CD4-positive, alpha-beta T cell (primary cell): ENCODE measurements around the gene BOLL. TPM values are rescaled to one million over a fixed set of nuclear protein-coding genes. Genes with fewer than 3 reads are reported as not detected.

ENCODE experiments used
- ATAC-seq: fragments of 200-7000 bp; cut with Tn5 transposase; one replicate; pipeline ENCODE4 v1.10.0; 2022; ENCODE audit warnings: mild to moderate bottlenecking; ENCODE audit not compliant: poor library complexity
- CTCF ChIA-PET: fragments of 350-600 bp; sonication (Branson Sonifier 250); formaldehyde crosslinking; loops from one replicate; lab custom pipeline; 2021; ENCODE audit warnings: antibody characterized with exemption, inconsistent platforms; lab: Charles Lee
- POLR2A ChIA-PET: fragments of 350-600 bp; sonication (Branson Sonifier 250); formaldehyde crosslinking; loops from one replicate; lab custom pipeline; 2021; ENCODE audit warnings: antibody characterized with exemption, inconsistent platforms; lab: Charles Lee
- DNase-seq, 14 experiments: peaks; one replicate each; pipeline ENCODE4 v3.0.0-alpha.2; 2013 to 2020; ENCODE audit warnings: mixed read lengths in 2 of 14
- H3K27ac ChIP-seq, 2 donors: one replicate each; pipeline versions ENCODE4 v1.5.1 to v1.7.0; 2013; ENCODE audit warnings: low read length in 2 of 2, low read depth in 1 of 2, mild to moderate bottlenecking in 1 of 2
- H3K27me3 ChIP-seq, 2 experiments: 1 replicate in 1 of 2; 2 replicates in 1 of 2; pipeline versions ENCODE4 v1.6.1 to v1.7.0; 2013; ENCODE audit warnings: low read length in 2 of 2, control low read depth in 1 of 2, mild to moderate bottlenecking in 1 of 2, moderate library complexity in 1 of 2; ENCODE audit not compliant: insufficient read depth in 2 of 2, control insufficient read depth in 1 of 2
- H3K36me3 ChIP-seq: one replicate; pipeline ENCODE4 v1.6.1; 2013; ENCODE audit warnings: low read length, control low read depth; ENCODE audit not compliant: insufficient read depth
- H3K4me1 ChIP-seq: one replicate; pipeline ENCODE4 v1.6.1; 2013; ENCODE audit warnings: low read length, control low read depth; ENCODE audit not compliant: insufficient read depth
- H3K4me3 ChIP-seq: one replicate; pipeline ENCODE4 v1.5.1; 2013; ENCODE audit warnings: mild to moderate bottlenecking, low read length, moderate library complexity
- H3K9me3 ChIP-seq, 2 experiments: 1 replicate in 1 of 2; 2 replicates in 1 of 2; pipeline versions ENCODE4 v1.6.1 to v1.7.0; 2013; ENCODE audit warnings: low read length in 2 of 2, mild to moderate bottlenecking in 2 of 2, control low read depth in 1 of 2, moderate library complexity in 1 of 2; ENCODE audit not compliant: control insufficient read depth in 1 of 2, insufficient read depth in 1 of 2
- H3K27ac Mint-ChIP-seq: one replicate; pipeline ENCODE4 v1.8.0; 2020; ENCODE audit warnings: mixed read lengths
- H3K27me3 Mint-ChIP-seq: one replicate; pipeline ENCODE4 v1.8.0; 2021; ENCODE audit warnings: mixed read lengths
- H3K36me3 Mint-ChIP-seq: one replicate; pipeline ENCODE4 v1.8.0; 2021; ENCODE audit warnings: low read depth, mixed read lengths
- H3K4me1 Mint-ChIP-seq: one replicate; pipeline ENCODE4 v1.8.0; 2021; ENCODE audit warnings: low read depth, mixed read lengths
- H3K4me3 Mint-ChIP-seq: one replicate; pipeline ENCODE4 v1.8.0; 2020; ENCODE audit warnings: mild to moderate bottlenecking, mixed read lengths
- H3K9me3 Mint-ChIP-seq: one replicate; pipeline ENCODE4 v1.8.0; 2020; ENCODE audit warnings: mixed read lengths
- CTCF ChIP-seq: fragments of 200-600 bp; IDR thresholded peaks from one replicate; pipeline ENCODE4 v1.8.0; 2022; ENCODE audit warnings: antibody characterized with exemption, mild to moderate bottlenecking
- intact Hi-C, 2 experiments: fragments of 100-400 bp; cut with DNase I in 1 of 2; cut with micrococcal nuclease in 1 of 2; formaldehyde crosslinking; loops; one replicate each; pipeline versions ENCODE4 v1.15.1 to v1.9.0; 2023 to 2025; cut with DNase I, micrococcal nuclease
- total RNA-seq, 174 experiments: library from RNA in 2 of 174; stranded (reverse) in 2 of 174; gene quantifications; one replicate each; pipeline ENCODE4 v1.2.3 and lab custom pipeline; 2021 to 2026

Gene BOLL
- total RNA-seq, 2 experiments from 2014 or later: not detected

GRCh38 chr2:197827618-197828017 is 42.5 kb upstream of the BOLL start:
- Histone ChIP-seq H3K27me3 (no peaks in the 10 kb centered on the region), H3K36me3 (no peaks in the 10 kb centered on the region), H3K4me1 (no peaks in the 10 kb centered on the region), H3K27ac (no peak overlapping the region), H3K9me3 (no peaks in the 10 kb centered on the region), H3K4me3 (no peak overlapping the region)
- peaks cover 43% of the 10 kb centered on the region for H3K4me1 Mint-ChIP-seq
- ChIA-PET POLR2A (no interaction called here), CTCF (interaction anchor here (1.0 kb wide), 1 partner anchor 22 kb away, joined by 3 read pairs; no protein-coding TSS in a partner anchor)
- intact Hi-C loops: no loop called here
- DNase-seq: no peak
- no peak overlapping the region for H3K4me3 Mint-ChIP-seq
- peaks cover 35% of the 10 kb centered on the region for H3K36me3 Mint-ChIP-seq
- TF ChIP-seq CTCF: no peak
- H3K9me3 Mint-ChIP-seq: peaks cover 11% of the 10 kb centered on the region
- H3K27me3 Mint-ChIP-seq: no peaks in the 10 kb centered on the region
- no peak for ATAC-seq
- H3K27ac Mint-ChIP-seq: no peak overlapping the region

- CTCF ChIA-PET: no interaction called here
- Histone ChIP-seq H3K4me1 (no peaks in the 10 kb centered on the region), H3K4me3 (no peak overlapping the region), H3K27ac (no peak overlapping the region), H3K9me3 (no peaks in the 10 kb centered on the region), H3K27me3 (no peaks in the 10 kb centered on the region), H3K36me3 (peaks cover 5% of the 10 kb centered on the region)
- intact Hi-C loops: no loop called here
- peaks cover 79% of the 10 kb centered on the region for H3K4me1 Mint-ChIP-seq
- DNase-seq (no peak), ATAC-seq (no peak)
- POLR2A ChIA-PET: no interaction called here
- H3K36me3 Mint-ChIP-seq: peaks cover 43% of the 10 kb centered on the region
- no peaks in the 10 kb centered on the region for H3K27me3 Mint-ChIP-seq
- no peak for TF ChIP-seq CTCF
- no peaks in the 10 kb centered on the region for H3K9me3 Mint-ChIP-seq
- no peak overlapping the region for H3K27ac Mint-ChIP-seq
- no peak overlapping the region for H3K4me3 Mint-ChIP-seq
Observed at GRCh38 chr2:197822333-197822732, 37.2 kb upstream of the BOLL start.

GRCh38 chr2:197821550-197822289 is 36.6 kb upstream of the BOLL start:
- no peak overlapping the region for H3K4me3 ChIP-seq
- CTCF ChIA-PET: no interaction called here
- H3K9me3 ChIP-seq: no peaks in the 10 kb centered on the region
- DNase-seq (no peak), ATAC-seq (no peak)
- Mint-ChIP-seq H3K4me1 (peaks cover 78% of the 10 kb centered on the region), H3K4me3 (no peak overlapping the region), H3K27ac (no peak overlapping the region), H3K9me3 (no peaks in the 10 kb centered on the region), H3K36me3 (peaks cover 43% of the 10 kb centered on the region), H3K27me3 (no peaks in the 10 kb centered on the region)
- no peaks in the 10 kb centered on the region for H3K4me1 ChIP-seq
- POLR2A ChIA-PET: no interaction called here
- no peak overlapping the region for H3K27ac ChIP-seq
- intact Hi-C loops: no loop called here
- TF ChIP-seq CTCF: no peak
- H3K27me3 ChIP-seq: no peaks in the 10 kb centered on the region
- H3K36me3 ChIP-seq: peaks cover 5% of the 10 kb centered on the region
